Stimulated activated CD8-positive, alpha-beta memory T cell treated with anti-CD3 and anti-CD28 coated beads, Interleukin-7, amount 100 ng/mL, for 48 hours (primary cell): ENCODE data around the gene AGPAT4.
"Not testable (repeated sequence)": the region's sequence is repeated elsewhere in the genome, so short reads cannot be mapped to it uniquely, and the experiment has no call there.

Experiments used
- DNase-seq, 2 donors: peaks; one replicate each; pipeline ENCODE4 v3.0.0-alpha.2; 2020; ENCODE audit warnings: low read depth in 1 of 2; ENCODE audit errors: extremely low read depth in 1 of 2

The AGPAT4 gene

GRCh38 chr6:161123319-161123718 lies 150.5 kb downstream of the AGPAT4 start:
- DNase-seq = not testable (repeated sequence)

GRCh38 chr6:161117942-161118341 lies 155.9 kb downstream of the AGPAT4 start:
- DNase-seq = no peak

- no peak for DNase-seq
These were observed 156.6 kb downstream of the AGPAT4 start for GRCh38 chr6:161117308-161117707.

GRCh38 chr6:161116554-161116953 lies 157.3 kb downstream of the AGPAT4 start:
- DNase-seq = no peak

GRCh38 chr6:161115468-161115867 lies 158.4 kb downstream of the AGPAT4 start:
- no peak for DNase-seq

- DNase-seq = no peak
These were observed 162.6 kb downstream of the AGPAT4 start for GRCh38 chr6:161111261-161111660.

- no peak for DNase-seq
These were observed 163.7 kb downstream of the AGPAT4 start for GRCh38 chr6:161110028-161110779.

- no peak for DNase-seq
These were observed 164.5 kb downstream of the AGPAT4 start for GRCh38 chr6:161109366-161109765.

GRCh38 chr6:161108916-161109315 lies 164.9 kb downstream of the AGPAT4 start:
- DNase-seq = no peak

- DNase-seq = no peak
These were observed 165.8 kb downstream of the AGPAT4 start for GRCh38 chr6:161107779-161108730.

GRCh38 chr6:161105408-161105807 lies 168.5 kb downstream of the AGPAT4 start:
- no peak for DNase-seq

- DNase-seq = no peak
These were observed 168.9 kb downstream of the AGPAT4 start for GRCh38 chr6:161104966-161105365.

- DNase-seq = no peak
These were observed 170.4 kb downstream of the AGPAT4 start for GRCh38 chr6:161103475-161103874.

- DNase-seq = no peak
These were observed 172.3 kb downstream of the AGPAT4 start for GRCh38 chr6:161101517-161101916.

- no peak for DNase-seq
These were observed 173.8 kb downstream of the AGPAT4 start for GRCh38 chr6:161100072-161100471.

GRCh38 chr6:161095916-161096315 lies 177.9 kb downstream of the AGPAT4 start:
- no peak for DNase-seq

GRCh38 chr6:161094955-161095354 lies 178.9 kb downstream of the AGPAT4 start:
- no peak for DNase-seq

GRCh38 chr6:161091972-161092701 lies 181.7 kb downstream of the AGPAT4 start:
- DNase-seq = no peak

- no peak for DNase-seq
These were observed 182.7 kb downstream of the AGPAT4 start for GRCh38 chr6:161091151-161091550.

- DNase-seq = no peak
These were observed 185.1 kb downstream of the AGPAT4 start for GRCh38 chr6:161088676-161089328.

- no peak for DNase-seq
These were observed 188.6 kb downstream of the AGPAT4 start for GRCh38 chr6:161085246-161085645.
